ENCODE measurements around the gene FIBP.

GRCh38 chr11:65862941-65863888 lies 25.1 kb downstream of the FIBP start:
- TF ChIP-seq EGR1 (IDR thresholded peaks at IDR 0.05): no peak
- TF ChIP-seq TAF1 (IDR thresholded peaks at IDR 0.05; ENCODE audit: low read depth): no peak
- TF ChIP-seq EP300 (IDR thresholded peaks at IDR 0.05; ENCODE audit: borderline replicate concordance): no peak
- TF ChIP-seq CEBPB (IDR thresholded peaks at IDR 0.05): no peak
- TF ChIP-seq REST (IDR thresholded peaks at IDR 0.05; ENCODE audit: low read depth): no peak
